HEK293 (cell line): ENCODE results near the gene LDLRAD4.

Experiments
- CTCF ChIA-PET: fragments of 350-600 bp; formaldehyde crosslinking; extraction: SDS; loops from one replicate; lab custom pipeline; 2021; ENCODE audit warnings: antibody characterized with exemption; lab: Yijun Ruan, JAX
- POLR2A ChIA-PET: fragments of 300-600 bp; formaldehyde crosslinking; extraction: SDS; loops from one replicate; lab custom pipeline; 2020; ENCODE audit warnings: antibody characterized with exemption, inconsistent platforms; lab: Yijun Ruan, JAX
- H3K27ac ChIP-seq: fragments of 200-500 bp; sonication (Bioruptor generic); 2 replicates; pipeline ENCODE4 v1.5.1; 2014; ENCODE audit warnings: low read depth, low read length, control low read depth, inconsistent platforms; ENCODE audit errors: extremely low read depth
- H3K36me3 ChIP-seq, 2 experiments: fragments of 200-500 bp in 1 of 2; sonication (Bioruptor generic) in 1 of 2; 1 replicate in 1 of 2; 2 replicates in 1 of 2; pipeline ENCODE4 v1.5.1; 2014 to 2017; ENCODE audit warnings: inconsistent platforms in 2 of 2, low read length in 2 of 2; ENCODE audit not compliant: control insufficient read depth in 2 of 2, insufficient read depth in 1 of 2
- H3K4me1 ChIP-seq: fragments of 200-500 bp; sonication (Bioruptor generic); 2 replicates; pipeline ENCODE4 v1.5.1; 2014; ENCODE audit warnings: mild to moderate bottlenecking, low read length, inconsistent platforms; ENCODE audit not compliant: control insufficient read depth, insufficient read depth
- H3K4me3 ChIP-seq: 2 replicates; pipeline ENCODE4 v1.5.1; 2011; ENCODE audit warnings: low read depth, mild to moderate bottlenecking, control low read depth, low read length, moderate library complexity
- H3K9me3 ChIP-seq: fragments of 200-500 bp; sonication (Bioruptor generic); 2 replicates; pipeline ENCODE4 v1.5.1; 2014; ENCODE audit warnings: low read depth, low read length, inconsistent platforms; ENCODE audit not compliant: control insufficient read depth, insufficient read depth
- GLI4 ChIP-seq: fragments of 450-650 bp; formaldehyde crosslinking; IDR thresholded peaks from 2 replicates; pipeline ENCODE4 v1.5.1; 2016; ENCODE audit warnings: missing biosample characterization, missing genetic modification characterization
- HOXA7 ChIP-seq: sonication (generic); formaldehyde crosslinking; IDR thresholded peaks from 2 replicates; pipeline ENCODE4 v1.8.1; 2022; ENCODE audit warnings: missing genetic modification reagents, borderline replicate concordance
- KLF8 ChIP-seq: fragments of 450-650 bp; formaldehyde crosslinking; IDR thresholded peaks from 2 replicates; pipeline ENCODE4 v1.5.1; 2016; ENCODE audit warnings: missing biosample characterization, missing genetic modification characterization
- MYNN ChIP-seq: fragments of 450-650 bp; formaldehyde crosslinking; IDR thresholded peaks from 2 replicates; pipeline ENCODE4 v1.5.1; 2016; ENCODE audit warnings: missing biosample characterization, missing genetic modification characterization, borderline replicate concordance
- ZBTB8A ChIP-seq: fragments of 450-650 bp; formaldehyde crosslinking; IDR thresholded peaks from 2 replicates; pipeline ENCODE4 v1.5.1; 2016; ENCODE audit warnings: missing biosample characterization, missing genetic modification characterization
- ZIC2 ChIP-seq: fragments of 450-650 bp; formaldehyde crosslinking; IDR thresholded peaks from 2 replicates; pipeline ENCODE4 v1.5.1; 2016; ENCODE audit warnings: missing biosample characterization, missing genetic modification characterization
- ZNF121 ChIP-seq: fragments of 450-650 bp; formaldehyde crosslinking; IDR thresholded peaks from 2 replicates; pipeline ENCODE4 v1.5.1; 2016; ENCODE audit warnings: missing biosample characterization, missing genetic modification characterization
- ZNF174 ChIP-seq: fragments of 450-650 bp; formaldehyde crosslinking; IDR thresholded peaks from 2 replicates; pipeline ENCODE4 v1.5.0; 2017; ENCODE audit warnings: missing biosample characterization, mild to moderate bottlenecking, missing genetic modification characterization
- ZNF280D ChIP-seq: fragments of 450-650 bp; formaldehyde crosslinking; IDR thresholded peaks from 2 replicates; pipeline ENCODE4 v1.5.1; 2016; ENCODE audit warnings: missing biosample characterization, missing genetic modification characterization
- ZNF354C ChIP-seq: fragments of 450-650 bp; formaldehyde crosslinking; IDR thresholded peaks from 2 replicates; pipeline ENCODE4 v1.5.1; 2016; ENCODE audit warnings: missing biosample characterization, missing genetic modification characterization, low read depth, borderline replicate concordance
- ZNF394 ChIP-seq: fragments of 450-650 bp; formaldehyde crosslinking; IDR thresholded peaks from 2 replicates; pipeline ENCODE4 v1.5.1; 2016; ENCODE audit warnings: missing biosample characterization, missing genetic modification characterization, mild to moderate bottlenecking, moderate library complexity, borderline replicate concordance
- ZNF639 ChIP-seq: fragments of 450-650 bp; formaldehyde crosslinking; IDR thresholded peaks from 2 replicates; pipeline ENCODE4 v1.5.1; 2016; ENCODE audit warnings: missing biosample characterization, missing genetic modification characterization
- ZNF777 ChIP-seq: fragments of 450-650 bp; formaldehyde crosslinking; IDR thresholded peaks from 2 replicates; pipeline ENCODE4 v1.5.1; 2017; ENCODE audit warnings: missing biosample characterization, missing genetic modification characterization, borderline replicate concordance
- ZSCAN18 ChIP-seq: fragments of 450-650 bp; formaldehyde crosslinking; IDR thresholded peaks from 2 replicates; pipeline ENCODE4 v1.5.1; 2016; ENCODE audit warnings: missing biosample characterization, missing genetic modification characterization
- ZXDB ChIP-seq: fragments of 450-650 bp; formaldehyde crosslinking; IDR thresholded peaks from 2 replicates; pipeline ENCODE4 v1.5.1; 2016; ENCODE audit warnings: missing biosample characterization, missing genetic modification characterization
- TF ChIP-seq, protein P1 (sequence below): fragments of 450-650 bp; formaldehyde crosslinking; IDR thresholded peaks from 2 replicates; pipeline ENCODE4 v1.5.1; 2016; ENCODE audit warnings: missing biosample characterization, missing genetic modification characterization
- TF ChIP-seq, protein P2 (sequence below): fragments of 450-650 bp; formaldehyde crosslinking; IDR thresholded peaks from 2 replicates; pipeline ENCODE4 v1.5.1; 2016; ENCODE audit warnings: missing biosample characterization, missing genetic modification characterization

Gene LDLRAD4

DNA sequence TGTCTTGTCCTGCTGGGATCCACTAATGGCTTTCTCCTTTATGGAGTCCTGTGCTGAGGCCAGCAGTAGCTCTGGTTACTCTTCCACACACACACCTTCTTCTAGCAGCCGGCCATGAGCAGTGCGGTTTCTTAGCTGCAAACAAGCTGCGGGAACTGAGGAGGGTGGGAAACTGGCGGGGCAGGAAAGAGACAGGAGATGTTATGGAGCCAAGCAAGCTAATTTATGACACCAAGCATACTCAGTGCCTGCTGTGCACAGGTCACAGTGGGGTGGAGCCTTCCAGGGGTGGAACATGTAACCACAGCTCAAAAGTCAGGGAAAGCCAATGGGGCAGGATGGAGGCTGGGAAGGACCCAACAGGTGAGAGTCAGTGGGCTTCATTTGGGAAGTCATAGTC, 327.0 kb downstream of the LDLRAD4 start:
- no peaks in the 10 kb centered on the region; the same call in 1 of the 2 replicates for H3K4me1 ChIP-seq
- CTCF ChIA-PET, result interaction anchor here (4.3 kb wide), 1 partner anchor 12 kb away, joined by 19 read pairs; no protein-coding TSS in a partner anchor
- TF ChIP-seq ZNF174 (tag by site-specific recombination) (no peak), ZNF121 (tag by site-specific recombination) (no peak), ZIC2 (peak; percentile 53)

DNA sequence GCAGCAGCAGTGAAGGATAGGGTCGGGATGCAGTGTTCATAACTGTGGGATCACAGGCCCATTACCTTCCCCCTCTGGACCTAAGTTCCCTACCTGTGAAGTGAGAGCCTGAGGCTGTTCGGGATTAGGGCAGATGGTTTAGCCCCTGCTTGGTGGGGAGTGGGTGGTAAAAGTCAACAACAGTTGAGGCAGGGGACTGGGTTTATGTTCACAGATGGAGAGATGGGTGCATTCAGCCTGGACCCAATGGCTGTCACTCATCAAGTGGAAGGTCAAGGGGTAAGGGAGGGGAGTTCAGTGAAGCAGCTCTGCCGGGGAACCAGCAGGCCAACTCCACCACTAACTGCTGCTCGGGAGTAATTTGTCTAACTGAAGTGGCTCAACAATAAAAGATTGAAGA, 327.4 kb downstream of the LDLRAD4 start:
- Histone ChIP-seq H3K4me1 (no peaks in the 10 kb centered on the region; the same call in 1 of the 2 replicates), H3K36me3 (no peaks in the 10 kb centered on the region), H3K9me3 (no peaks in the 10 kb centered on the region), H3K27ac (no peak overlapping the region), H3K4me3 (no peak overlapping the region)
- CTCF ChIA-PET, result interaction anchor here (4.3 kb wide), 1 partner anchor 12 kb away, joined by 19 read pairs; no protein-coding TSS in a partner anchor
- POLR2A ChIA-PET, result interaction anchor here (0.6 kb wide), 1 partner anchor 10 kb away, joined by 4 read pairs; no protein-coding TSS in a partner anchor
- no peak for TF ChIP-seq ZNF639
- no peak for TF ChIP-seq ZXDB
- TF ChIP-seq ZNF280D (tag by site-specific recombination), result no peak
- TF ChIP-seq, protein P1, sequence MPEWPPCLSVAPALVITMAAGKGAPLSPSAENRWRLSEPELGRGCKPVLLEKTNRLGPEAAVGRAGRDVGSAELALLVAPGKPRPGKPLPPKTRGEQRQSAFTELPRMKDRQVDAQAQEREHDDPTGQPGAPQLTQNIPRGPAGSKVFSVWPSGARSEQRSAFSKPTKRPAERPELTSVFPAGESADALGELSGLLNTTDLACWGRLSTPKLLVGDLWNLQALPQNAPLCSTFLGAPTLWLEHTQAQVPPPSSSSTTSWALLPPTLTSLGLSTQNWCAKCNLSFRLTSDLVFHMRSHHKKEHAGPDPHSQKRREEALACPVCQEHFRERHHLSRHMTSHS (tag by site-specific recombination), result no peak
- TF ChIP-seq GLI4 (tag by site-specific recombination), result no peak
- no peak for TF ChIP-seq ZSCAN18
- no peak for TF ChIP-seq ZIC2

More for the DNA sequence above, 327.0 kb downstream of the LDLRAD4 start:
- POLR2A ChIA-PET, result no interaction called here
- H3K36me3 ChIP-seq, result no peaks in the 10 kb centered on the region
- no peak overlapping the region for H3K27ac ChIP-seq
- no peaks in the 10 kb centered on the region for H3K9me3 ChIP-seq
- no peak overlapping the region for H3K4me3 ChIP-seq

DNA sequence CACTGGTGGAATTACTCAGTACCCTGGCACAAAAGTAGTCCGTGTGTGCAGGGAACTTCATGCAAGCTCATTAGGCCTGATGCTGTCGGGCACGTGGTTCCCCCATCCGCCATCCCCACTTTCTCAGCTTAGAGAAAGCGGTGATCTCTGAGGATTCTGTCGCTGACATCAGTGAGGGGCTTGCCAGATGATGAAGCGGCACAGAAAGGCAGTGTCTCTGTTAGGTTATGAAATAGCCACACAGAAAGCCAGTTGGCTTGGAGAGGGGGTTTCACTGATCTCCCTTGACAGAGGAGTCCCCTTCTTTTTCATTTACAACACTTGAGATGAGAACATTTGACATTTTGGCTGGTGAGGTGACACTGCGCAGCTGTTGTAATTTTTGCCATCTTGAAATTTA, 328.1 kb downstream of the LDLRAD4 start:
- Histone ChIP-seq H3K27ac (no peak overlapping the region), H3K36me3 (no peaks in the 10 kb centered on the region), H3K4me3 (no peak overlapping the region), H3K4me1 (no peaks in the 10 kb centered on the region; the same call in 1 of the 2 replicates), H3K9me3 (no peaks in the 10 kb centered on the region)
- ChIA-PET POLR2A (interaction anchor here (0.6 kb wide), 1 partner anchor 10 kb away, joined by 4 read pairs; no protein-coding TSS in a partner anchor), CTCF (interaction anchor here (4.3 kb wide), 1 partner anchor 11 kb away, joined by 19 read pairs; no protein-coding TSS in a partner anchor)
- TF ChIP-seq ZNF354C (tag by site-specific recombination) (no peak), MYNN (tag by site-specific recombination) (no peak), ZNF777 (tag by site-specific recombination) (no peak), KLF8 (tag by site-specific recombination) (no peak), ZNF394 (tag by site-specific recombination) (no peak), HOXA7 (CRISPR knock-in tag) (no peak), ZBTB8A (tag by site-specific recombination) (no peak)
- TF ChIP-seq, protein P2, sequence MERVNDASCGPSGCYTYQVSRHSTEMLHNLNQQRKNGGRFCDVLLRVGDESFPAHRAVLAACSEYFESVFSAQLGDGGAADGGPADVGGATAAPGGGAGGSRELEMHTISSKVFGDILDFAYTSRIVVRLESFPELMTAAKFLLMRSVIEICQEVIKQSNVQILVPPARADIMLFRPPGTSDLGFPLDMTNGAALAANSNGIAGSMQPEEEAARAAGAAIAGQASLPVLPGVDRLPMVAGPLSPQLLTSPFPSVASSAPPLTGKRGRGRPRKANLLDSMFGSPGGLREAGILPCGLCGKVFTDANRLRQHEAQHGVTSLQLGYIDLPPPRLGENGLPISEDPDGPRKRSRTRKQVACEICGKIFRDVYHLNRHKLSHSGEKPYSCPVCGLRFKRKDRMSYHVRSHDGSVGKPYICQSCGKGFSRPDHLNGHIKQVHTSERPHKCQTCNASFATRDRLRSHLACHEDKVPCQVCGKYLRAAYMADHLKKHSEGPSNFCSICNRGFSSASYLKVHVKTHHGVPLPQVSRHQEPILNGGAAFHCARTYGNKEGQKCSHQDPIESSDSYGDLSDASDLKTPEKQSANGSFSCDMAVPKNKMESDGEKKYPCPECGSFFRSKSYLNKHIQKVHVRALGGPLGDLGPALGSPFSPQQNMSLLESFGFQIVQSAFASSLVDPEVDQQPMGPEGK (tag by site-specific recombination), result no peak
